Measurements from ENCODE around the gene SLC25A21. TPM values are rescaled to one million over a fixed set of nuclear protein-coding genes. Genes with fewer than 3 reads are reported as not detected.

SLC25A21 gene
- total and polyA plus RNA-seq, 10 of the 15 experiments (the other 5 are each of a cell fraction or from before 2014, with no cell fraction given), result 0.06 to 0.72 (median 0.17) TPM; not detected in 3

GRCh38 chr14:36773136-36773540 lies 399.3 kb downstream of the SLC25A21 start:
- ChIA-PET POLR2A (no interaction called here), RAD21 (ENCODE audit: unreplicated experiment) (interaction anchor here (3.1 kb wide), 1 partner anchor 169 kb away, joined by 22 read pairs; no protein-coding TSS in a partner anchor), SMC1A (ENCODE audit: uncharacterized antibody, unreplicated experiment) (interaction anchor here (1.1 to 1.6 kb wide), 5 partner anchors 11 to 219 kb away, joined by 3 to 8 read pairs (median 4); no protein-coding TSS in a partner anchor), CTCF (interaction anchor here (0.6 to 3.2 kb wide), 5 partner anchors 11 to 170 kb away, joined by 3 to 27 read pairs (median 3); no protein-coding TSS in a partner anchor)
- FAIRE-seq, result no peak
- Histone ChIP-seq H3K4me2 (ENCODE audit: control insufficient read depth, insufficient read depth) (no peak overlapping the region), H3K9me3 (replicated peaks; ENCODE audit: control insufficient read depth, insufficient read depth, low read length) (no peaks in the 10 kb centered on the region), H2AFZ (ENCODE audit: control insufficient read depth, low read depth, low read length) (no peak overlapping the region), H3K36me3 (ENCODE audit: control insufficient read depth in 2 of 2, insufficient read depth in 2 of 2, low read length in 1 of 2) (no peaks in the 10 kb centered on the region), H3K4me3 (no peak overlapping the region), H3K27ac (ENCODE audit: control insufficient read depth, insufficient read depth) (no peak overlapping the region), H3K27me3 (replicated peaks in 1 of 2; ENCODE audit: control insufficient read depth in 2 of 2, insufficient read depth in 2 of 2, low read length in 1 of 2) (no peaks in the 10 kb centered on the region), H4K20me1 (ENCODE audit: control insufficient read depth, insufficient read depth) (no peaks in the 10 kb centered on the region), H3K79me2 (ENCODE audit: control insufficient read depth, insufficient read depth, low read length) (no peaks in the 10 kb centered on the region), H3K4me1 (ENCODE audit: control insufficient read depth, insufficient read depth, low read length) (no peaks in the 10 kb centered on the region), H3K9ac (ENCODE audit: control insufficient read depth, insufficient read depth, low read length) (no peak overlapping the region)
- peak; percentile 66 for ATAC-seq
- 19% methylated on average over 3 of the region's 3 CpGs for WGBS (ENCODE audit: insufficient coverage, insufficient replicate concordance, low lambda C conversion rate, missing lambda C conversion rate)
- intact Hi-C loops (cut with micrococcal nuclease; ENCODE audit: unreplicated experiment) (loop anchor here (1.0 kb wide), 1 partner anchor 169 kb away; no protein-coding TSS in a partner anchor), in situ Hi-C loops (cut with MboI) (no loop called here)
- DNase-seq (ENCODE audit: low read depth, low spot score), result no peak
- TF ChIP-seq, protein P1, sequence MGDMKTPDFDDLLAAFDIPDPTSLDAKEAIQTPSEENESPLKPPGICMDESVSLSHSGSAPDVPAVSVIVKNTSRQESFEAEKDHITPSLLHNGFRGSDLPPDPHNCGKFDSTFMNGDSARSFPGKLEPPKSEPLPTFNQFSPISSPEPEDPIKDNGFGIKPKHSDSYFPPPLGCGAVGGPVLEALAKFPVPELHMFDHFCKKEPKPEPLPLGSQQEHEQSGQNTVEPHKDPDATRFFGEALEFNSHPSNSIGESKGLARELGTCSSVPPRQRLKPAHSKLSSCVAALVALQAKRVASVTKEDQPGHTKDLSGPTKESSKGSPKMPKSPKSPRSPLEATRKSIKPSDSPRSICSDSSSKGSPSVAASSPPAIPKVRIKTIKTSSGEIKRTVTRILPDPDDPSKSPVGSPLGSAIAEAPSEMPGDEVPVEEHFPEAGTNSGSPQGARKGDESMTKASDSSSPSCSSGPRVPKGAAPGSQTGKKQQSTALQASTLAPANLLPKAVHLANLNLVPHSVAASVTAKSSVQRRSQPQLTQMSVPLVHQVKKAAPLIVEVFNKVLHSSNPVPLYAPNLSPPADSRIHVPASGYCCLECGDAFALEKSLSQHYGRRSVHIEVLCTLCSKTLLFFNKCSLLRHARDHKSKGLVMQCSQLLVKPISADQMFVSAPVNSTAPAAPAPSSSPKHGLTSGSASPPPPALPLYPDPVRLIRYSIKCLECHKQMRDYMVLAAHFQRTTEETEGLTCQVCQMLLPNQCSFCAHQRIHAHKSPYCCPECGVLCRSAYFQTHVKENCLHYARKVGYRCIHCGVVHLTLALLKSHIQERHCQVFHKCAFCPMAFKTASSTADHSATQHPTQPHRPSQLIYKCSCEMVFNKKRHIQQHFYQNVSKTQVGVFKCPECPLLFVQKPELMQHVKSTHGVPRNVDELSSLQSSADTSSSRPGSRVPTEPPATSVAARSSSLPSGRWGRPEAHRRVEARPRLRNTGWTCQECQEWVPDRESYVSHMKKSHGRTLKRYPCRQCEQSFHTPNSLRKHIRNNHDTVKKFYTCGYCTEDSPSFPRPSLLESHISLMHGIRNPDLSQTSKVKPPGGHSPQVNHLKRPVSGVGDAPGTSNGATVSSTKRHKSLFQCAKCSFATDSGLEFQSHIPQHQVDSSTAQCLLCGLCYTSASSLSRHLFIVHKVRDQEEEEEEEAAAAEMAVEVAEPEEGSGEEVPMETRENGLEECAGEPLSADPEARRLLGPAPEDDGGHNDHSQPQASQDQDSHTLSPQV (IDR thresholded peaks at IDR 0.05), result no peak
- TF ChIP-seq CBX5 (IDR thresholded peaks at IDR 0.05; ENCODE audit: low read depth) (no peak), SMC3 (IDR thresholded peaks at IDR 0.05; ENCODE audit: borderline replicate concordance, low read length) (peak; percentile 28; the same call in 1 of the 2 replicates)
- TF ChIP-seq, protein P2, sequence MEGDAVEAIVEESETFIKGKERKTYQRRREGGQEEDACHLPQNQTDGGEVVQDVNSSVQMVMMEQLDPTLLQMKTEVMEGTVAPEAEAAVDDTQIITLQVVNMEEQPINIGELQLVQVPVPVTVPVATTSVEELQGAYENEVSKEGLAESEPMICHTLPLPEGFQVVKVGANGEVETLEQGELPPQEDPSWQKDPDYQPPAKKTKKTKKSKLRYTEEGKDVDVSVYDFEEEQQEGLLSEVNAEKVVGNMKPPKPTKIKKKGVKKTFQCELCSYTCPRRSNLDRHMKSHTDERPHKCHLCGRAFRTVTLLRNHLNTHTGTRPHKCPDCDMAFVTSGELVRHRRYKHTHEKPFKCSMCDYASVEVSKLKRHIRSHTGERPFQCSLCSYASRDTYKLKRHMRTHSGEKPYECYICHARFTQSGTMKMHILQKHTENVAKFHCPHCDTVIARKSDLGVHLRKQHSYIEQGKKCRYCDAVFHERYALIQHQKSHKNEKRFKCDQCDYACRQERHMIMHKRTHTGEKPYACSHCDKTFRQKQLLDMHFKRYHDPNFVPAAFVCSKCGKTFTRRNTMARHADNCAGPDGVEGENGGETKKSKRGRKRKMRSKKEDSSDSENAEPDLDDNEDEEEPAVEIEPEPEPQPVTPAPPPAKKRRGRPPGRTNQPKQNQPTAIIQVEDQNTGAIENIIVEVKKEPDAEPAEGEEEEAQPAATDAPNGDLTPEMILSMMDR (IDR thresholded peaks at IDR 0.05 in 2 of 3, conservative IDR thresholded peaks at IDR 0.05 in 1 of 3; ENCODE audit: control insufficient read depth in 2 of 3, extremely low read depth in 1 of 3, insufficient read depth in 1 of 3, low read depth in 3 of 3, low read length in 3 of 3), result peak in 1 of 3 experiments; percentile 15; a peak in 1 of 6 replicates
- no TSS peak for BruUV-seq (replicated peaks)

Data from GM12878 (cell line).